GM19240 (cell line): ENCODE measurements around the gene PDZD4.

Experiments
- DNase-seq: peaks from one replicate; pipeline ENCODE4 v3.0.0; 2011; ENCODE audit warnings: low spot score; ENCODE audit not compliant: insufficient read length

PDZD4 gene

DNA sequence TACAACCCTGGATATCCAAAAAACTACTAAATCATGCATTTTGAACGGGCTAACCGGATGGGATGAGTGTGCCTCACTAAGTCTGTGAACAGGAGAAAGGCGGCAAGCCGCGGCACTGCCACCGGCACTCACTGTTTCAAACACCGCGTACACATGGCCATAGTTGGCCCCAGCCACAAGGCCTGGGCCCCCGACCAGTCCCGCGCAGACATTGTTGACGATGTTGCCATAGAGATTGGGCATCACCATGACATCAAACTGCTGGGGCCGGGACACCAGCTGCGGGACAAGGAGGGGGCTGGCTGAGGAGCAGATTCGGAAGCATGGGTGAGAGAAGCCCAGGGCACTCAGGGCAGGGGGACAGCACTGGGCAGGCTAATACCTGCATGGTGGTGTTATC is 43.7 kb downstream of the PDZD4 start:
- DNase-seq: no peak

DNA sequence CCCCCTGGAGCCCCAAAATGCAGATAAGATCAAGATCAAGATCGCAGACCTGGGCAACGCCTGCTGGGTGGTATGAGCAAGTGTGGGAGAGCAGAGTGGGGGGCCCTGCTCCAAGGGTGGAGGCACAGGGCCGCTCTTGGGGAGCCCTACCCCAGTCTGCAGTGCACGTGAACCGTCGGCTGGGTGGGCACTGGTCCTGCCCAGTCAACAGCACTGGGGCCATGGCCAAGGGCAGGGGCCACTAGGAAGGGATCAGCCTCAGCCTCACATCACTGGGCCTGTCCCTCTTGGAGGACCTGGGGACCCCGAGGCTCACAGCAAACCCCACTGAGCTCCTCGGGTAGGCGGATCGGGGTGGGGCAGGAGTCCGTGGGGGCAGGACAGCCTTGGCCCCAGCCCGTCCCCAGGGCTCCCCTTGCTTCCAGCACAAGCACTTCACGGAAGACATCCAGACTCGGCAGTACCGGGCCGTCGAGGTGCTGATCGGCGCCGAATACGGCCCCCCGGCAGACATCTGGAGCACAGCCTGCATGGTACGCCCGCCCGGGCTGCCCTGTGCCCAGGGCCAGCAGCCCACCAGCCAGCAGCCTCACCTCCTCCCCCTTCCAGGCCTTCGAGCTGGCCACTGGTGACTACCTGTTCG is 45.9 kb downstream of the PDZD4 start:
- DNase-seq: no peak

- DNase-seq: no peak
Observed at GRCh38 chrX:153783378-153784013, 46.8 kb downstream of the PDZD4 start.

DNA sequence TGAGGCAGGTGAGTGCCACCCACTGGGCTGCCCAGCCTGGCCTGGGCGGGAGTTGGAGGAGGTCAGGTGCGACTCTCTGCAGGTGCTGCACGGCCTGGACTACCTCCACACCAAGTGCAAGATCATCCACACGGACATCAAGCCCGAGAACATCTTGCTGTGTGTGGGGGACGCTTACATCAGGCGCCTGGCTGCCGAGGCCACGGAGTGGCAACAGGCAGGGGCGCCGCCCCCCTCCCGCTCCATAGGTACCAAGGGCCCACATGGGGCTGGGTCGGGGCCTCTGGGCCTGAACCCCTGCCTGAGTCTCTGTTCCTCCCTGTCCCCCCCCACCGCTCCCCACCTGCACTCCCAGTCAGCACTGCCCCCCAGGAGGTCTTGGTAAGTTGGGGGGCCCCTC is 47.5 kb downstream of the PDZD4 start:
- no peak for DNase-seq

- DNase-seq: no peak
Observed at GRCh38 chrX:153782313-153782712, 48.0 kb downstream of the PDZD4 start.

GRCh38 chrX:153781428-153782047 is 48.8 kb downstream of the PDZD4 start:
- DNase-seq: no peak

- no peak for DNase-seq
Observed at GRCh38 chrX:153780678-153781427, 49.5 kb downstream of the PDZD4 start, which contains the start of gene SRPK3. TSS of gene SRPK3 (plus strand) at chrX:153781041. CDS start at chrX:153781087, 46 bp downstream.

DNA sequence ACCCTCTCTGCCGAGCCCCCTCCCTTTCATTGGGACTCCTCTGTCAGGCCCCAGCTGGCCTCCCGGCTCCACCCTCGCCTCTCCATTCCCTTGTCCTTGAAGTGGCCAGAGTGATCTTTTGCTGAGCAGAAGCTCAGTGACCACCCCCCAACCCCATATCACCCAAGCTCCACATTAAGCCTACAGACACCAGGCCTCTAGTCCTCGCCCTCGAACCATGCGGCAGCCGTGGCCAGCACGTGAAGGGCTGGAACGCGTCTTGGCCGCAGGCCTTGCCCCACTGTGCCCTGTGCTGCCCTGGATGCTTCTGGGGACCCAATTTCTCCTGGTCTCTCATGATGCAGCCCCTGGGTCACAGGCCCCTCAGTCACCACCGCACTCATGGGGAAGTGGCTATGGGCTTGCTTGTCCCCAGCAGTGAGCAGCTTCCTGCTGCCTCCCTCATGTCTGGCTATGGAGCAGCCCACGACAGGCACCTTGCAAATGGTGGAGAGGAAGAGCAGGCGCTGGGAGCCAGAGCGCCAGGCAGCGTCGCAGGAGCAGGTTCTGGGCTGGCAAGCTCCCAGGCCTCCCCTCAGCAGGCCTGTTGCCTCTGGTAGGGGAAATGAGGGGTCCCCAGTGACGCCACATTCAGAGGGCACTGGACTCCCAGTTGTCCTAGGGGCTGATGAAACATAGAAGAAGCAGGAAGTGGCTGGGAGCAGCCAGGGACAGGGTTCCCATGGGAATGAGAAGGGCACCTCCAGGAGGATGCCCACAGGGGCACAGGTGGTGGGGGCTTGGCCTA is 50.3 kb downstream of the PDZD4 start:
- DNase-seq: no peak

DNA sequence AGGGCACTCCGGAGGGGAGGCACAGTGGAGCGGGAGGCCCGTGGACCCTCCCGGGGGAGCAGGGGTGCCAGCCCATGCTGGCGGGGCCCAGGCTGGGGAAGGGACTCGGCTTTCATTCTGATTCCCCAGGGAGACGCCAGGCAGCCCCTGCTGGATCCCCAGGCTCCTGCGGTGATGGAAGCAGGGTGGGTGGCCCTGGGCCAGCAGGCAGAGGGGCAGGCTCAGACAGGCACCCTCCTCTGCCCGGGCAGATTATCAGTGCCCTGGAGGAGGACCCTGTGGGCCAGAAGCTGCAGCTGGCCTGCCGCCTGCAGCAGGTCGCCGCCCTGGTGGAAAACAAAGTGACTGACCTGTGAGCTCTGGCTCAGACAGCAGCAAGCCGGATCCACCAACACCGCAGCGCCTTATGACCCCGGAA is 51.7 kb downstream of the PDZD4 start:
- no peak for DNase-seq

- no peak for DNase-seq
Observed at GRCh38 chrX:153778181-153778580, 52.2 kb downstream of the PDZD4 start.

DNA sequence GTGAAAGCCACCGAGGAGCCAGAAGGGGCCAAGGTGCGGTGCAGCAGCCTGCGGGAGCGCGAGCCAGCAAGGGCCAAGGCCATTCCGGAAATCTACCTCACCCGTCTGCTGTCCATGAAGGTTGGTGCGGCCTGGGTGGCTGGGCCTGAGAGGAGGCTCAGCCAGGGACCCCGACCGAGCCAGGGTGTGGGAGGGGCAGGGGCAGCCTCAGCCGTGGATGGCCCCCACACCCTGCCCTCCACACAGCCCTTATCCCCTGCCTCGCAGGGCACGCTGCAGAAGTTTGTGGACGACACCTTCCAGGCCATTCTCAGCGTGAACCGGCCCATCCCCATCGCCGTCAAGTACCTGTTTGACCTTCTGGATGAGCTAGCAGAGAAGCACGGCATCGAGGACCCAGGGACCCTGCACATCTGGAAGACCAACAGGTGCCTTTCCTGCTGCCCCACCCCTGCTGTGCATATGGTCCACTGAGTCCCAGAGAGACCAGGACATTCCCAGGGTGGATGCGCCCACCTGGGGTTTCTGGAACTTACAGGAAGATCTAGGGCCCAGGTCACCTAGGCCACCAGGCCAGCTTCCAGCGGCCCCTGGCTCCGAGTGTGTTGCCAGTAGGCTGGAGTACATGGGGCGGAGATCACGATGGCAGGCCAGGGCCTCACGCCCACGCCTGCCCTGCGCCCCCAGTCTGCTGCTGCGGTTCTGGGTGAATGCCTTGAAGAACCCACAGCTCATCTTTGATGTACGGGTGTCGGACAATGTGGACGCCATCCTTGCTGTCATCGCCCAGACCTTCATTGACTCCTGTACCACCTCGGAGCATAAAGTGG is 52.9 kb downstream of the PDZD4 start:
- no peak for DNase-seq

- no peak for DNase-seq
Observed at GRCh38 chrX:153776611-153777045, 53.7 kb downstream of the PDZD4 start.

GRCh38 chrX:153776120-153776599 is 54.2 kb downstream of the PDZD4 start:
- DNase-seq: no peak

GRCh38 chrX:153775293-153776119 is 54.8 kb downstream of the PDZD4 start:
- no peak for DNase-seq

DNA sequence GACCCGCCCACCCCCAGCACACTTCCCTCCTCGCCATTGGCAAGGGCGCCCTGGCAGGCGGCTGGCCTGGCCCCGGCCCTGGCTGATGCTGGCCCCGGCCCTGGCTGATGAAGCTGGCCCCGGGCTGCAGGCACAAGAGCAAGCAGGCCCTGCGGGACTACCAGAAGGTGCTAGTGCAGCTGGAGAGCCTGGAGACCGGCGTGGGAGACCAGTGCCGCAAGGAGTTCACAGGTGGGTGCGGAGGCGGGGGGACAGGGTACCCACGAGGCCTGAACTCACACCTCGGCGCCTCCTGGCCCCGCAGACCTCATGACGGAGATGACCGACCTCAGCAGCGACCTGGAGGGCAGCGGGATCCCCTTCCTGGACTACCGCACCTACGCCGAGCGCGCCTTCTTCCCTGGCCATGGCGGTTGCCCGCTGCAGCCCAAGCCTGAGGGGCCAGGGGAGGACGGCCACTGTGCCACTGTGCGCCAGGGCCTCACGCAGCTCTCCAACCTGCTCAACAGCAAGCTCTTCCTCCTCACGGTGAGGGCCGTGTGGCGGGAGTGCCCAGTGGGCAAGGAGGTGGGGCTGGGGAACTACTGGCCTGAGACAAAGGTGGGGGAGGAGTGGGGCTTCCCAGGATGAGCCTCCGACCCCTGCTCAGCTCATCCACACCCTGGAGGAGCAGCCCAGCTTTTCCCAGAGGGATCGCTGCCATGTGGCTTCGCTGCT is 55.6 kb downstream of the PDZD4 start:
- DNase-seq: no peak

- DNase-seq: no peak
Observed at GRCh38 chrX:153773741-153774575, 56.4 kb downstream of the PDZD4 start.

GRCh38 chrX:153773218-153773611 is 57.1 kb downstream of the PDZD4 start:
- DNase-seq: no peak
